Esophagus muscularis mucosa (tissue), 4 donors: ENCODE data around the gene DNAJC2. TPM values are rescaled to one million over a fixed set of nuclear protein-coding genes. Genes with fewer than 3 reads are reported as not detected.

ENCODE experiments used
- DNase-seq: peaks from one replicate; pipeline ENCODE4 v3.0.0-alpha.2; 2017; ENCODE audit errors: extremely low spot score
- H3K27ac ChIP-seq, 4 donors: fragments of 200-600 bp; sonication (generic); replicated peaks in 1 of 4; 1 replicate in 3 of 4; 2 replicates in 1 of 4; pipeline ENCODE4 v1.5.1; 2016 to 2019; ENCODE audit warnings: mild to moderate bottlenecking in 1 of 4
- H3K27me3 ChIP-seq, 4 donors: fragments of 200-600 bp; sonication (generic); one replicate each; pipeline versions ENCODE4 v1.5.1 to v1.6.0; 2016 to 2019
- H3K36me3 ChIP-seq, 4 donors: fragments of 200-600 bp; sonication (generic); one replicate each; pipeline ENCODE4 v1.5.1; 2016 to 2019
- H3K4me1 ChIP-seq, 4 donors: fragments of 200-600 bp; sonication (generic); one replicate each; pipeline ENCODE4 v1.5.1; 2016 to 2019
- H3K4me3 ChIP-seq, 4 donors: fragments of 200-600 bp; sonication (generic); 1 replicate in 2 of 4; 2 replicates in 2 of 4; pipeline ENCODE4 v1.5.1; 2016 to 2019; ENCODE audit warnings: mild to moderate bottlenecking in 4 of 4, moderate library complexity in 1 of 4
- H3K9me3 ChIP-seq, 4 donors: fragments of 200-600 bp; sonication (generic); 1 replicate in 3 of 4; 2 replicates in 1 of 4; pipeline ENCODE4 v1.5.1; 2016 to 2019
- CTCF ChIP-seq, 3 experiments: fragments of 200-600 bp in 2 of 3; fragments of 450-650 bp in 1 of 3; sonication (generic) in 2 of 3; IDR thresholded peaks; one replicate each; pipeline ENCODE4 v1.5.1; 2017 to 2019; ENCODE audit warnings: antibody characterized with exemption in 3 of 3, mild to moderate bottlenecking in 2 of 3, moderate library complexity in 1 of 3
- EP300 ChIP-seq: sonication (generic); formaldehyde crosslinking; IDR thresholded peaks from one replicate; pipeline ENCODE4 v1.6.1; 2017; ENCODE audit warnings: antibody characterized with exemption
- POLR2A ChIP-seq: fragments of 450-650 bp; IDR thresholded peaks from one replicate; pipeline ENCODE4 v1.6.1; 2017; ENCODE audit warnings: antibody characterized with exemption, moderate library complexity, mild to moderate bottlenecking, low read depth
- POLR2AphosphoS5 ChIP-seq, 2 donors: sonication (generic); formaldehyde crosslinking; IDR thresholded peaks; one replicate each; pipeline ENCODE4 v1.6.1; 2017; ENCODE audit warnings: antibody characterized with exemption in 2 of 2
- WGBS: methylation state at CpG from one replicate; pipeline ENCODE4 v1.1.5; 2018; 5-methylcytosine and 5-hydroxymethylcytosine counted together
- intact Hi-C: fragments of 100-400 bp; cut with DNase I; formaldehyde crosslinking; loops from one replicate; pipeline ENCODE4 v1.15.1; 2023
- total RNA-seq, 4 donors: library from RNA; depleted of rRNA; stranded (reverse); fragments of >200 nt; gene quantifications; one replicate each; pipeline versions ENCODE4 v1.1.0 to v1.2.1, GENCODE V29; 2016

The DNAJC2 gene
- total RNA-seq, 4 donors from 2014 or later: 10.1 to 15.9 (median 10.3) TPM

GRCh38 chr7:103379270-103379975 is 34.9 kb upstream of the DNAJC2 start:
- DNase-seq: no peak
- WGBS: 80% methylated on average over 3 of the region's 3 CpGs

DNA sequence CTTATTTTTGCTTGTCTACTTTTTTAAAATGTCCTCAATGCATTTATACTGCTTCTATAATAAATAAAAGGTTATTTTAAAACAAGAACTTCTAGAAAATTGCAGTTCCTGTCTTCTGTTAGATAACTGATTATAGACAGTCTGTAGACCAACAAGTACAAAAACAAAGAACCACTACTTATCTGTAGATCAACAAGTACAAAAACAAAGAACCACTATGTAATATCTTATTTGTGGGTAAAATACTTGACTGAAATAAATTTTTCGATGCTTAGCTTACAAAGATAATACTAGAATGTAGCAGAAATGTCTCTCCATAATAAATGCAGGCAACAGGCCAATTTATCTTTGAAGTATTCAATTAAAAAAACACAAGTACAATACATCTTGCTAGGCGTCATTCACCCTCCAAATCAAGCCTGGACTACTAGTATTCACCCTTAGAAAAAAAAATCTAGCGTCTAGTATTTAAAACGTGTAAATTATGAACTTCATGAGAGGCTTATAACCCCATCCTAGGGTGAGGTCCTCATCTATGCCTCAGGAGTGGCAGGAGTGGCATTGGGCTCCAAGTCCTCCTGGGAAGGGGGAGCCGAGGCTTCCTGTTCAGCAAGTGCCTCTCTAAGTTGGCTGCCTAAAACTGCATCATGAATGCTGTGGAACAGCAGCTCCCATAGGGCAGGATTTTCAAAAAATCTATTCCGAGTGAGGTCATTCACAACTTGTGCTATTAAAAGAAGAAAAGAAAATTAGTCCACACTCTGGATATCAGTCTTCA is 29.5 kb upstream of the DNAJC2 start:
- Histone ChIP-seq H3K9me3 (no peaks in the 10 kb centered on the region), H3K27ac (no peak overlapping the region), H3K4me1 (no peaks in the 10 kb centered on the region), H3K36me3 (peaks cover 8 to 16% (median 9%) of the 10 kb centered on the region in 4 donors), H3K27me3 (no peaks in the 10 kb centered on the region), H3K4me3 (no peak overlapping the region)
- no peak for DNase-seq
- TF ChIP-seq EP300: no peak
- no peak for TF ChIP-seq POLR2AphosphoS5 (IDR thresholded peaks at IDR 0.05)
- no peak for TF ChIP-seq CTCF (IDR thresholded peaks at IDR 0.05)
- no peak for TF ChIP-seq POLR2A
- WGBS: 61% methylated on average over 6 of the region's 6 CpGs
- intact Hi-C loops: no loop called here

More at GRCh38 chr7:103379270-103379975, 34.9 kb upstream of the DNAJC2 start:
- Histone ChIP-seq H3K27ac (no peak overlapping the region), H3K4me1 (no peaks in the 10 kb centered on the region), H3K4me3 (no peak overlapping the region), H3K27me3 (no peaks in the 10 kb centered on the region), H3K36me3 (no peaks in the 10 kb centered on the region), H3K9me3 (no peaks in the 10 kb centered on the region)
- TF ChIP-seq CTCF (IDR thresholded peaks at IDR 0.05) (no peak), POLR2A (no peak), EP300 (no peak), POLR2AphosphoS5 (IDR thresholded peaks at IDR 0.05) (no peak)
- intact Hi-C loops: no loop called here

GRCh38 chr7:103369432-103369831 is 24.9 kb upstream of the DNAJC2 start:
- DNase-seq: no peak
- Histone ChIP-seq H3K4me3 (no peak overlapping the region), H3K27me3 (no peaks in the 10 kb centered on the region), H3K27ac (no peak overlapping the region), H3K36me3 (peaks cover 50 to 60% (median 53%) of the 10 kb centered on the region in 4 donors), H3K4me1 (no peaks in the 10 kb centered on the region), H3K9me3 (no peaks in the 10 kb centered on the region)
- intact Hi-C loops: no loop called here
- WGBS: 97% methylated on average over 5 of the region's 5 CpGs
- no peak for TF ChIP-seq CTCF (IDR thresholded peaks at IDR 0.05)
- TF ChIP-seq POLR2A: no peak
- TF ChIP-seq EP300: no peak
- TF ChIP-seq POLR2AphosphoS5 (IDR thresholded peaks at IDR 0.05): no peak

GRCh38 chr7:103349805-103350204 is 5.2 kb upstream of the DNAJC2 start:
- intact Hi-C loops: loop anchor here (10.0 kb wide), 1 partner anchor 205 kb away; the partner anchor contains the start of gene NAPEPLD
- peaks cover 47 to 71% (median 55%) of the 10 kb centered on the region in 4 donors for H3K4me1 ChIP-seq
- 73% methylated on average over 1 of the region's 1 CpG for WGBS

More at GRCh38 chr7:103349805-103350204, 5.2 kb upstream of the DNAJC2 start:
- H3K4me3 ChIP-seq: no peak overlapping the region
- no peaks in the 10 kb centered on the region for H3K9me3 ChIP-seq
- H3K27ac ChIP-seq: no peak overlapping the region
- peaks cover 6 to 23% (median 18%) of the 10 kb centered on the region in 4 donors for H3K36me3 ChIP-seq
- no peaks in the 10 kb centered on the region for H3K27me3 ChIP-seq
- no peak for TF ChIP-seq CTCF (IDR thresholded peaks at IDR 0.05)
- no peak for TF ChIP-seq POLR2AphosphoS5 (IDR thresholded peaks at IDR 0.05)
- no peak for TF ChIP-seq EP300
- TF ChIP-seq POLR2A: no peak
- DNase-seq: no peak
